PFSK-1 (cell line): ENCODE data around the gene FADS2.

Experiments
- REST ChIP-seq, 2 experiments: IDR thresholded peaks; 2 replicates each; pipeline versions ENCODE4 v1.6.1 to v1.8.0; 2011 to 2012; ENCODE audit warnings: low read depth in 2 of 2, low read length in 2 of 2, control low read depth in 1 of 2, inconsistent platforms in 1 of 2, mild to moderate bottlenecking in 1 of 2, moderate library complexity in 1 of 2; ENCODE audit not compliant: insufficient read depth in 1 of 2
- TAF1 ChIP-seq: IDR thresholded peaks from 2 replicates; pipeline ENCODE4 v1.6.1; 2012; ENCODE audit warnings: low read length, control low read depth, borderline replicate concordance; ENCODE audit not compliant: insufficient read depth

- no peak for TF ChIP-seq REST (IDR thresholded peaks at IDR 0.05; ENCODE audit: insufficient read depth in 1 of 2, low read depth in 2 of 2, low read length in 2 of 2)
- TF ChIP-seq TAF1, result no peak
Measured at GRCh38 chr11:61887839-61888494, 59.9 kb downstream of the FADS2 start.
